H1 (cell line): Measurements from ENCODE around the gene CMSS1. TPM values are rescaled to one million over a fixed set of nuclear protein-coding genes. Genes with fewer than 3 reads are reported as not detected.

Experiments
- CTCF ChIA-PET: fragments of 300-600 bp; sonication (Branson Sonifier 250); formaldehyde crosslinking; loops from one replicate; lab custom pipeline; 2021; ENCODE audit not compliant: partially characterized antibody; lab: Charles Lee
- POLR2A ChIA-PET: fragments of 300-600 bp; sonication (Branson Sonifier 250); formaldehyde crosslinking; loops from one replicate; lab custom pipeline; 2021; ENCODE audit warnings: inconsistent platforms; ENCODE audit not compliant: partially characterized antibody; lab: Charles Lee
- DNase-seq, 2 experiments: peaks; one replicate each; pipeline versions ENCODE4 v3.0.0 to v3.0.0-alpha.2; 2010 to 2022; ENCODE audit warnings: low spot score in 2 of 2, low read depth in 1 of 2, mixed read lengths in 1 of 2
- FAIRE-seq: peaks from 2 replicates; lab custom pipeline; 2011; peaks lifted over from hg19 to GRCh38; lab: Jason Lieb, UNC
- H2AFZ ChIP-seq: 2 replicates; pipeline ENCODE4 v1.8.1; 2012; ENCODE audit warnings: low read length, inconsistent platforms
- H2AK5ac ChIP-seq: 2 replicates; pipeline ENCODE4 v1.6.1; 2013; ENCODE audit warnings: low read depth, low read length
- H2BK120ac ChIP-seq: replicated peaks from 2 replicates; pipeline ENCODE3; 2013; ENCODE audit warnings: low read depth, low read length, inconsistent platforms
- H2BK12ac ChIP-seq: 2 replicates; pipeline ENCODE4 v1.6.1; 2013; ENCODE audit warnings: low read depth, low read length
- H2BK15ac ChIP-seq: 2 replicates; pipeline ENCODE4 v1.6.1; 2013; ENCODE audit warnings: low read length
- H2BK20ac ChIP-seq: 2 replicates; pipeline ENCODE4 v1.6.1; 2013; ENCODE audit warnings: low read length
- H2BK5ac ChIP-seq: 2 replicates; pipeline ENCODE4 v1.6.1; 2013; ENCODE audit warnings: low read depth, low read length
- H3K14ac ChIP-seq: 2 replicates; pipeline ENCODE4 v1.6.1; 2013; ENCODE audit warnings: inconsistent platforms; ENCODE audit not compliant: insufficient read length
- H3K18ac ChIP-seq: 2 replicates; pipeline ENCODE4 v1.6.1; 2013; ENCODE audit warnings: low read length; ENCODE audit errors: extremely low read depth
- H3K23ac ChIP-seq: 2 replicates; pipeline ENCODE4 v1.6.1; 2013; ENCODE audit warnings: inconsistent platforms; ENCODE audit not compliant: insufficient read length
- H3K23me2 ChIP-seq: 2 replicates; pipeline ENCODE4 v1.6.1; 2013; ENCODE audit warnings: low read depth, low read length
- H3K27ac ChIP-seq: 2 replicates; pipeline ENCODE4 v1.6.1; 2011; ENCODE audit warnings: low read depth, low read length, inconsistent platforms
- H3K27me3 ChIP-seq, 4 experiments: replicated peaks in 1 of 4; 1 replicate in 1 of 4; 2 replicates in 3 of 4; pipeline versions ENCODE4 v1.6.1 to v1.8.1; 2011 to 2013; ENCODE audit warnings: low read length in 3 of 4, mild to moderate bottlenecking in 3 of 4, inconsistent platforms in 2 of 4, mixed read lengths in 2 of 4, moderate library complexity in 1 of 4; ENCODE audit not compliant: control insufficient read depth in 3 of 4, insufficient read depth in 3 of 4; ENCODE audit errors: extremely low read depth in 1 of 4
- H3K36me3 ChIP-seq, 4 experiments: 2 replicates each; pipeline versions ENCODE4 v1.6.1 to v1.8.1; 2011 to 2013; ENCODE audit warnings: mild to moderate bottlenecking in 4 of 4, low read length in 3 of 4, moderate library complexity in 2 of 4, control low read depth in 1 of 4, inconsistent platforms in 1 of 4; ENCODE audit not compliant: insufficient read depth in 4 of 4, control insufficient read depth in 2 of 4
- H3K4ac ChIP-seq: replicated peaks from 2 replicates; pipeline ENCODE3; 2013; ENCODE audit warnings: low read length, low read depth, mixed read lengths, inconsistent platforms; ENCODE audit not compliant: insufficient read length
- H3K4me1 ChIP-seq, 4 experiments: replicated peaks in 1 of 4; 1 replicate in 1 of 4; 2 replicates in 3 of 4; pipeline versions ENCODE4 v1.6.1 to v1.8.1; 2011 to 2013; ENCODE audit warnings: low read length in 3 of 4, inconsistent platforms in 2 of 4, mixed read lengths in 1 of 4; ENCODE audit not compliant: insufficient read depth in 4 of 4, control insufficient read depth in 3 of 4
- H3K4me2 ChIP-seq, 2 experiments: 2 replicates each; pipeline versions ENCODE4 v1.6.1 to v1.8.1; 2011 to 2013; ENCODE audit warnings: low read depth in 2 of 2, low read length in 2 of 2, control low read depth in 1 of 2, inconsistent platforms in 1 of 2, mild to moderate bottlenecking in 1 of 2; ENCODE audit not compliant: insufficient read depth in 1 of 2
- H3K4me3 ChIP-seq, 4 experiments: fragments of 200-600, 300-600 bp in 1 of 4; sonication (generic), shearing (Covaris generic), sonication (Bioruptor Twin) in 1 of 4; 2 replicates each; pipeline versions ENCODE4 v1.5.1 to v1.8.1; 2011 to 2016; ENCODE audit warnings: low read length in 4 of 4, low read depth in 3 of 4, control low read depth in 2 of 4, inconsistent platforms in 2 of 4, mild to moderate bottlenecking in 2 of 4, mixed read lengths in 1 of 4, moderate library complexity in 1 of 4; ENCODE audit not compliant: insufficient read depth in 2 of 4; ENCODE audit errors: extremely low read depth in 1 of 4
- H3K56ac ChIP-seq: replicated peaks from 2 replicates; pipeline ENCODE3; 2013; ENCODE audit warnings: low read depth, mild to moderate bottlenecking, mixed read lengths, low read length, inconsistent platforms; ENCODE audit not compliant: insufficient read length
- H3K79me1 ChIP-seq: 2 replicates; pipeline ENCODE4 v1.6.1; 2013; ENCODE audit warnings: low read depth, low read length, control low read depth
- H3K79me2 ChIP-seq, 2 experiments: 2 replicates each; pipeline versions ENCODE4 v1.6.1 to v1.8.1; 2012 to 2013; ENCODE audit warnings: low read length in 2 of 2, mild to moderate bottlenecking in 2 of 2, inconsistent platforms in 1 of 2; ENCODE audit not compliant: insufficient read depth in 2 of 2, control insufficient read depth in 1 of 2
- H3K9ac ChIP-seq, 4 experiments: replicated peaks in 1 of 4; 1 replicate in 1 of 4; 2 replicates in 3 of 4; pipeline versions ENCODE4 v1.6.1 to v1.8.1; 2011 to 2013; ENCODE audit warnings: low read depth in 3 of 4, low read length in 3 of 4, control low read depth in 2 of 4, mild to moderate bottlenecking in 2 of 4, moderate library complexity in 2 of 4, inconsistent platforms in 1 of 4; ENCODE audit errors: extremely low read depth in 1 of 4
- H3K9me3 ChIP-seq, 2 experiments: 2 replicates each; pipeline versions ENCODE4 v1.6.1 to v1.8.1; 2012 to 2013; ENCODE audit warnings: mild to moderate bottlenecking in 2 of 2, moderate library complexity in 2 of 2, control low read depth in 1 of 2, inconsistent platforms in 1 of 2, low read depth in 1 of 2, low read length in 1 of 2, mixed read lengths in 1 of 2; ENCODE audit not compliant: insufficient read depth in 2 of 2
- H4K20me1 ChIP-seq, 2 experiments: replicated peaks in 1 of 2; 2 replicates each; pipeline versions ENCODE3 to v1.8.1; 2011 to 2013; ENCODE audit warnings: inconsistent platforms in 2 of 2, low read length in 2 of 2, mild to moderate bottlenecking in 1 of 2; ENCODE audit not compliant: insufficient read depth in 2 of 2, control insufficient read depth in 1 of 2
- H4K5ac ChIP-seq: 2 replicates; pipeline ENCODE4 v1.6.1; 2013; ENCODE audit warnings: low read length, low read depth, mixed read lengths, inconsistent platforms; ENCODE audit not compliant: insufficient read length
- H4K8ac ChIP-seq: 2 replicates; pipeline ENCODE4 v1.8.0; 2013; ENCODE audit warnings: mild to moderate bottlenecking, moderate library complexity, low read length, inconsistent platforms; ENCODE audit not compliant: insufficient read depth; ENCODE audit errors: extremely low read depth
- H4K91ac ChIP-seq: replicated peaks from 2 replicates; pipeline ENCODE3; 2013; ENCODE audit warnings: low read length, mixed read lengths, inconsistent platforms; ENCODE audit not compliant: insufficient read length
- CBX8 ChIP-seq: fragments of 300-800, 300-1000 bp; sonication (generic); IDR thresholded peaks from 2 replicates; pipeline ENCODE4 v1.7.1; 2016; ENCODE audit warnings: low read depth, low read length, borderline replicate concordance
- HDAC2 ChIP-seq, 2 experiments: fragments of 300-600 bp in 1 of 2; sonication (generic) in 1 of 2; IDR thresholded peaks; 2 replicates each; pipeline ENCODE4 v1.6.1; 2011 to 2012; ENCODE audit warnings: low read depth in 2 of 2, low read length in 2 of 2, mild to moderate bottlenecking in 2 of 2, moderate library complexity in 2 of 2, borderline replicate concordance in 1 of 2, inconsistent platforms in 1 of 2
- KDM4A ChIP-seq: IDR thresholded peaks from one replicate; pipeline ENCODE4 v1.7.1; 2012; ENCODE audit warnings: low read depth, mild to moderate bottlenecking, moderate library complexity, low read length, inconsistent platforms; ENCODE audit not compliant: severe bottlenecking
- NRF1 ChIP-seq: IDR thresholded peaks from 2 replicates; pipeline ENCODE4 v1.6.1; 2011; ENCODE audit warnings: mild to moderate bottlenecking, low read depth, low read length, improper control_type of control experiment
- PHF8 ChIP-seq: fragments of 200-600 bp; sonication (generic); conservative IDR thresholded peaks from 2 replicates; pipeline ENCODE4 v1.7.1; 2012; ENCODE audit warnings: low read depth, mild to moderate bottlenecking, inconsistent platforms, low read length, moderate library complexity
- POLR2A ChIP-seq, 2 experiments: IDR thresholded peaks; 1 replicate in 1 of 2; 2 replicates in 1 of 2; pipeline ENCODE4 v1.6.1; 2011; ENCODE audit warnings: low read depth in 2 of 2, low read length in 2 of 2, mild to moderate bottlenecking in 2 of 2; ENCODE audit errors: control extremely low read depth in 1 of 2
- SIN3A ChIP-seq, 2 experiments: IDR thresholded peaks in 1 of 2; conservative IDR thresholded peaks in 1 of 2; 2 replicates each; pipeline ENCODE4 v1.6.1; 2011 to 2012; ENCODE audit warnings: low read length in 2 of 2, improper control_type of control experiment in 1 of 2, low read depth in 1 of 2, mild to moderate bottlenecking in 1 of 2
- TAF7 ChIP-seq: optimal IDR thresholded peaks from 2 replicates; pipeline ENCODE3; 2011; ENCODE audit warnings: low read depth, mild to moderate bottlenecking, inconsistent platforms, low read length, moderate library complexity, borderline replicate concordance
- TEAD4 ChIP-seq: IDR thresholded peaks from 2 replicates; pipeline ENCODE4 v1.6.1; 2012; ENCODE audit warnings: low read depth, low read length, inconsistent platforms, mixed read lengths
- WGBS, 2 experiments: shearing (Covaris generic) in 1 of 2; methylation state at CpG; one replicate each; pipeline versions ENCODE4 v1.1.6 to v1.1.7; 2013 to 2015; ENCODE audit warnings: low lambda C conversion rate in 2 of 2, mixed read lengths in 2 of 2, inconsistent platforms in 1 of 2, low coverage in 1 of 2, missing lambda C conversion rate in 1 of 2; ENCODE audit not compliant: insufficient replicate concordance in 2 of 2, insufficient coverage in 1 of 2, insufficient read length in 1 of 2; ENCODE audit errors: extremely low coverage in 1 of 2, missing lambda C conversion rate in 1 of 2; 5-methylcytosine and 5-hydroxymethylcytosine counted together
- polyA plus RNA-seq, 7 experiments: library from polyadenylated mRNA; depleted of rRNA in 3 of 7; stranded (reverse) in 5 of 7; unstranded in 2 of 7; fragments of >200 nt in 5 of 7; fragments of 200-250 nt in 2 of 7; gene quantifications; 1 replicate in 5 of 7; 2 replicates in 1 of 7; 4 replicates in 1 of 7; pipeline versions ENCODE4 v1.2.1 to v1.2.3, GENCODE V29; 2011 to 2013; ENCODE audit warnings: missing spikeins in 2 of 7, mixed read lengths in 2 of 7
- total RNA-seq: library from RNA; stranded (reverse); fragmentation: NEBNext Ultra II Directional; extraction: Animal tissue kit (Norgen Biotek cat#: 25700); gene quantifications from 2 replicates; pipeline ENCODE4 v1.2.1, GENCODE V29; 2021

The CMSS1 gene
- total and polyA plus RNA-seq, 2 of the 8 experiments (the other 6 are each of a cell fraction or from before 2014, with no cell fraction given), result 15.2 to 75.1 TPM

GRCh38 chr3:99958222-99958912, 140.7 kb downstream of the CMSS1 start:
- no peak overlapping the region for H3K23ac ChIP-seq
- no peak overlapping the region for H3K18ac ChIP-seq
- TF ChIP-seq PHF8 (no peak), TEAD4 (no peak), HDAC2 (IDR thresholded peaks at IDR 0.05; ENCODE audit: borderline replicate concordance in 1 of 2, low read depth in 2 of 2, low read length in 2 of 2) (no peak), KDM4A (no peak), POLR2A (IDR thresholded peaks at IDR 0.05; ENCODE audit: control extremely low read depth in 1 of 2, low read depth in 2 of 2, low read length in 2 of 2) (no peak), CBX8 (no peak), TAF7 (no peak), NRF1 (no peak), SIN3A (conservative IDR thresholded peaks at IDR 0.05 in 1 of 2, IDR thresholded peaks at IDR 0.05 in 1 of 2; ENCODE audit: low read depth in 1 of 2, low read length in 2 of 2) (no peak)
- no peak overlapping the region for H3K4me3 ChIP-seq
- H2BK12ac ChIP-seq, result no peak overlapping the region
- no peak overlapping the region for H2BK5ac ChIP-seq
- WGBS, 2 experiments, result 88% methylated on average over 3 of the region's 3 CpGs; no CpG with 5 or more reads in 1 of the 2 experiments
- peaks cover 0 to 3% of the 10 kb centered on the region in 2 experiments; a peak in 1 of 4 replicates for H3K79me2 ChIP-seq
- peaks cover 5% of the 10 kb centered on the region; the same call in 1 of the 2 replicates for H3K79me1 ChIP-seq
- no peak overlapping the region for H3K4me2 ChIP-seq
- H3K36me3 ChIP-seq, result no peaks in the 10 kb centered on the region
- H3K27me3 ChIP-seq, result no peaks in the 10 kb centered on the region
- H3K9me3 ChIP-seq, result no peaks in the 10 kb centered on the region
- no peak overlapping the region for H2BK20ac ChIP-seq
- no peak overlapping the region for H3K14ac ChIP-seq
- no peak overlapping the region; a peak in 1 of 7 replicates for H3K9ac ChIP-seq
- FAIRE-seq (no peak), DNase-seq (no peak)
- CTCF ChIA-PET, result interaction anchor here (0.6 to 1.2 kb wide), 4 partner anchors 14 to 69 kb away, joined by 3 to 4 read pairs (median 3); no protein-coding TSS in a partner anchor
- H3K4ac ChIP-seq, result no peak overlapping the region
- no peak overlapping the region for H2BK120ac ChIP-seq
- no peak overlapping the region for H4K91ac ChIP-seq
- H2BK15ac ChIP-seq, result no peak overlapping the region
- H4K5ac ChIP-seq, result no peak overlapping the region
- no peak overlapping the region for H3K56ac ChIP-seq
- POLR2A ChIA-PET, result interaction anchor here (1.2 kb wide), 1 partner anchor 9 kb away, joined by 3 read pairs; no protein-coding TSS in a partner anchor
- no peak overlapping the region for H3K27ac ChIP-seq
- H2AK5ac ChIP-seq, result no peak overlapping the region
- no peak overlapping the region for H2AFZ ChIP-seq
- H4K20me1 ChIP-seq, result no peaks in the 10 kb centered on the region
- H3K23me2 ChIP-seq, result no peaks in the 10 kb centered on the region
- H3K4me1 ChIP-seq, result no peaks in the 10 kb centered on the region; a peak in 1 of 7 replicates
- no peak overlapping the region for H4K8ac ChIP-seq
